ENCODE data around the gene RSPRY1.

The RSPRY1 gene

DNA sequence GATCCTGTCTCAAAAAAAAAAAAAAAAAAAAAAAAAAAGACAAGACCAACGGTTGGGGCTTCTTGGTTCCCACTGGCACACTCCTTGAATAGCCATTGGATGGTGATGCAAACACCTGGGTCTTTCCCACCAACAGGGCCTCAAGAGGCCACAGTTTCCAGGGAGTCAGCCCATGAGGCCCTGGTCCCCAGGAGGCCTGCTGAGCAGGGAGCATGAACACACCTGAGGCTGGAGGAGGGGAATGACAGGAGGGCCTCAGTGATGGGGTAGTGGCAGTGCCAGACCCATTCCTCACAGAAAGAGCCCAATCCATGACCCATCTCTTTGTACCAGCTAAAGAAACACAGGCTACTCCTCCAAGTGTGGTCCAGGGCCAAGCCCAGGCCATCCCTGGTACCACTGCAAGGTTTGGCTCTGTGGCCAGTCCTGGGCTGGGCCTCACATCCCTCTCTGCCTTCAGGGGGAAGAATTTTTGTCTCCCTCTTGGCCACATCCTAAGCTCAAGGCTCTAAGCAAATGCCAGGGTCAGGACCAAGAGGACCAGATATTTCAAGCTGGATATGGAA, 72.9 kb downstream of the RSPRY1 start:
- H3K4me3 ChIP-seq (ENCODE audit: low read depth, low read length) = no peak overlapping the region
- TF ChIP-seq CTCF (IDR thresholded peaks at IDR 0.05; ENCODE audit: insufficient read depth, low read depth, low read length, missing control alignments) = no peak
- no peak for DNase-seq (ENCODE audit: low read depth)

DNA sequence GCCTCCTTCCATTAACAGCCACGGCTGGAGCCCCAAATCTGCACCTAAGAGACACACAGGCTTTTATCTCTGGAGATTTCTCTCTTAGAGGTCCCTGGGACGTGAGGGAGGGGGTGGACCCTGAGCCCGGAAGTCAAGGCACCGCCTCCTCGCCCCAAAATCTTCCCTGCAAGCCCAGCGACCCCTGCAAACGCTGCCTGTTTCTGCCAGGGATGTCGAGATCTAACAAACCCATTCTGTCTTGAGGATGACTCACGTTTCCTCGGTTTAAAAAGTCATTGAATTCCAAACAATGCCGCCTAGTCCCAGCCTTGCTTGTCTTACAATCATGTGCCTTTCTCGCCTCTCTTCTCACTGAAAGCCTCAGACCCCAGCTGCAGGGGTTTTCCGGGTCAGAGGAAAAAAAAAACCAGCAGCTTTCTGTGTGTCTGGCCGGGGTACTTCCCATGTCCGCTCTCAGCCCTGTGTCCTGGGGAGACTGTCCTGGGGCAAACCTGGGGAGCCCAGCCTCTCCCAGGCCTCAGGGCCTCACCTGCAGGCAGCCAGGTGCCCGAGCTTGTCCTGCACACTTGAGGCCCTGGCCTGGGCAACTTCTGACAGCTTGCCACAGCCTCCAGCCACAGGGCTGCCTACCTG, 74.3 kb downstream of the RSPRY1 start:
- no peak for TF ChIP-seq CTCF (IDR thresholded peaks at IDR 0.05; ENCODE audit: insufficient read depth, low read depth, low read length, missing control alignments)
- peak overlapping the region; percentile 23 for H3K4me3 ChIP-seq (ENCODE audit: low read depth, low read length)
- DNase-seq (ENCODE audit: low read depth) = peak; percentile 66

GRCh38 chr16:57261806-57262205, 75.7 kb downstream of the RSPRY1 start:
- H3K4me3 ChIP-seq (ENCODE audit: low read depth, low read length) = no peak overlapping the region
- DNase-seq (ENCODE audit: low read depth) = no peak
- TF ChIP-seq CTCF (IDR thresholded peaks at IDR 0.05; ENCODE audit: insufficient read depth, low read depth, low read length, missing control alignments) = no peak

DNA sequence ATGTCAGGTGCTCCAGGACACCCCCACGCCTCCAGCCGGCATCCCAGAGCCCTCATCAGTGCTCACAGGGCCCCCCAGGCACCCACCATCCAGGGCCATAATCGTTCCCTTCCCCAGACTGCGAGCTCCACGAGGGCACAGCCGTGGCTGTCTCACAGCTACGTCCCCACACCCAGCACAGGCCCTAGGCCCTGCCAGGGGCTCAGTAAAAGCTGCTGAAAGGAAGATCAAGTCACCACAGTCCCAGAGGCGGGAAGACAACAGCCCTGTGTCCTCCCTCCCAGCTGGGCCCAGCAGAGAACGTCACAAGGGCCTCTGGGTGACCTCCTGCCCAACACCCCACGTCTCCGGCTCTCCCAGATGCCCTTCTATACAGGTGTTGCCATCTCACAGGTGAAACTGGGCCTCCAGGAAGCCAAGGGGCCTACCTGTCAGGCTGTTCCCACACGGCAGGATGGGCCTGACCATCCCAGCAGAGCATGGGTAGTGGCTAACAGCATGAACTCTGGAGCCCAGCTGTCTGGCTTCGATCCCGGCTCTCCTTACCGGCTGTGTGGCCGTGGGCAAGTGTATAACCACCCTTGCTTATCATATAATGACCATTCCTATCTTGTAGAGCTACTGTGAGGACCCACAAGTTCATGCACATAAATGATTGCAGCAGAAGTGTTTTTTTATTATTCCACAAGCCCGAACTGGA, 76.9 kb downstream of the RSPRY1 start:
- TF ChIP-seq CTCF (IDR thresholded peaks at IDR 0.05; ENCODE audit: insufficient read depth, low read depth, low read length, missing control alignments) = no peak
- H3K4me3 ChIP-seq (ENCODE audit: low read depth, low read length) = no peak overlapping the region

DNA sequence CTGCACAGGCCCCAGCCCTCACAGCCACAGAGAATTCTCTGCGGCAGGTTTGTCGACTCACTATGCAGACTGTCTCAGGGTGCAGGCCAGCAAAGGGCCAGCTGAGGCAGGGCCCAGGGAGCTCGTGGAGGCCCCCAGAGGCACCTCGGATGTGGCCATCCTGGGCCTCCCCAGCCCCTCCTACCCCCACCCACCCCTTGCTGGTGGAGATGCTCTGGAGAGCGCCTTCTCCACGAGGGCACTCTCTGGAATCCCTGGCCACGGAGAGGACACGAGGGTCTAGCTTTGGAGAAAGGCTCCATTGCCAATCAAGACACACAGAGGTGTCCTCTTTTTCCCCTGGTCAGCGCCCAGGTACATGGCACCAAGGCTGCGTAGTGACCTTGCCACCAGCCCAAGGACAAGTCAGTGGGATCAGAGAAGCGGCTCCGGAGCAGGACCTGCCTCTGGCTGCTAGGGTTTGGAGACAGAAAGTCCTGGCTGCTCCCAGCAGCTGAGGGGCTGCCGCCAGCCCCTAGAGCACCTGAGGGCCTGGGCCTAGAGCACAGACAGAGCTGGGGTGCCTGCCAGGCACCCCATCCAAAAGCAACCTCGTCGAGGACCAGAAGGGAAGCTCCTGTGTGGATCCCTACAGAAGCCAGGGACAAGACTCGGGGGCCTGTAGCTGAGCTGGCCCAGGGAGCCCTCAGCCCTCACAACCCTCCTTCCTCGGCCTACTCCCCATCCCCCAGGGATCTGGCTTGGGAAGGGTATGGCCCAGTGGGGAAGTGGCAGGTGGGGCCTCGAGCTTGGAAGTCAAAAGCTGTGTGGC, 77.6 kb downstream of the RSPRY1 start:
- no peak for DNase-seq (ENCODE audit: low read depth)
- no peak for TF ChIP-seq CTCF (IDR thresholded peaks at IDR 0.05; ENCODE audit: insufficient read depth, low read depth, low read length, missing control alignments)
- H3K4me3 ChIP-seq (ENCODE audit: low read depth, low read length) = no peak overlapping the region

More for the DNA sequence above, 76.9 kb downstream of the RSPRY1 start:
- DNase-seq (ENCODE audit: low read depth) = no peak

GRCh38 chr16:57264381-57264780, 78.3 kb downstream of the RSPRY1 start:
- no peak for TF ChIP-seq CTCF (IDR thresholded peaks at IDR 0.05; ENCODE audit: insufficient read depth, low read depth, low read length, missing control alignments)
- H3K4me3 ChIP-seq (ENCODE audit: low read depth, low read length) = no peak overlapping the region
- DNase-seq (ENCODE audit: low read depth) = no peak

All from GM12865 (cell line).